H9 (cell line): ENCODE results near the gene PDIA6. TPM values are rescaled to one million over a fixed set of nuclear protein-coding genes. Genes with fewer than 3 reads are reported as not detected.

Source experiments
- DNase-seq: peaks from one replicate; pipeline ENCODE4 v3.0.0-alpha.2; 2017
- H2AFZ ChIP-seq: one replicate; pipeline ENCODE4 v1.6.1; 2013; ENCODE audit warnings: mild to moderate bottlenecking, low read length, control low read depth, moderate library complexity
- H2AK5ac ChIP-seq: 2 replicates; pipeline ENCODE4 v1.6.1; 2013; ENCODE audit warnings: low read length, control low read depth, mixed read lengths; ENCODE audit not compliant: insufficient read length
- H2BK120ac ChIP-seq: one replicate; pipeline ENCODE4 v1.6.1; 2013; ENCODE audit warnings: low read depth, mild to moderate bottlenecking, low read length, control low read depth, inconsistent platforms; ENCODE audit not compliant: poor library complexity, severe bottlenecking
- H2BK12ac ChIP-seq: 2 replicates; pipeline ENCODE4 v1.6.1; 2013; ENCODE audit warnings: low read length, control low read depth, mixed read lengths, low read depth; ENCODE audit not compliant: insufficient read length
- H2BK15ac ChIP-seq: 2 replicates; pipeline ENCODE4 v1.6.1; 2013; ENCODE audit warnings: low read depth, low read length, control low read depth
- H2BK20ac ChIP-seq: one replicate; pipeline ENCODE4 v1.6.1; 2013; ENCODE audit warnings: low read depth, mild to moderate bottlenecking, low read length, control low read depth, inconsistent platforms; ENCODE audit not compliant: poor library complexity, severe bottlenecking
- H2BK5ac ChIP-seq: 2 replicates; pipeline ENCODE4 v1.6.1; 2013; ENCODE audit warnings: low read length, control low read depth, mixed read lengths; ENCODE audit not compliant: insufficient read length
- H3K14ac ChIP-seq: 2 replicates; pipeline ENCODE4 v1.6.1; 2013; ENCODE audit warnings: low read length, control low read depth; ENCODE audit not compliant: insufficient read depth
- H3K18ac ChIP-seq: 2 replicates; pipeline ENCODE4 v1.6.1; 2013; ENCODE audit warnings: low read depth, mild to moderate bottlenecking, mixed read lengths, low read length, control low read depth; ENCODE audit not compliant: insufficient read length
- H3K23ac ChIP-seq: 2 replicates; pipeline ENCODE4 v1.6.1; 2013; ENCODE audit warnings: low read length, control low read depth, mixed read lengths, low read depth; ENCODE audit not compliant: insufficient read length
- H3K23me2 ChIP-seq: 2 replicates; pipeline ENCODE4 v1.6.1; 2013; ENCODE audit warnings: low read depth, mild to moderate bottlenecking, mixed read lengths, low read length, control low read depth; ENCODE audit not compliant: insufficient read length, poor library complexity, severe bottlenecking
- H3K27ac ChIP-seq: 2 replicates; pipeline ENCODE4 v1.5.1; 2013; ENCODE audit warnings: low read length, control low read depth, mixed read lengths, low read depth; ENCODE audit not compliant: insufficient read length
- H3K27me3 ChIP-seq: 2 replicates; pipeline ENCODE4 v1.6.1; 2013; ENCODE audit warnings: low read length, control low read depth, inconsistent platforms; ENCODE audit not compliant: insufficient read depth
- H3K4ac ChIP-seq: 2 replicates; pipeline ENCODE4 v1.6.1; 2013; ENCODE audit warnings: low read depth, mild to moderate bottlenecking, control low read depth, inconsistent platforms, low read length, moderate library complexity
- H3K4me1 ChIP-seq: 2 replicates; pipeline ENCODE4 v1.6.1; 2013; ENCODE audit warnings: low read length, control low read depth, inconsistent platforms; ENCODE audit not compliant: insufficient read depth
- H3K4me2 ChIP-seq: 2 replicates; pipeline ENCODE4 v1.6.1; 2013; ENCODE audit warnings: low read length, control low read depth, mixed read lengths; ENCODE audit not compliant: insufficient read length, insufficient read depth
- H3K56ac ChIP-seq: 2 replicates; pipeline ENCODE4 v1.6.1; 2013; ENCODE audit warnings: low read depth, mild to moderate bottlenecking, mixed read lengths, low read length, control low read depth; ENCODE audit not compliant: insufficient read length
- H3K79me1 ChIP-seq: 2 replicates; pipeline ENCODE4 v1.6.1; 2013; ENCODE audit warnings: low read depth, mild to moderate bottlenecking, moderate library complexity, low read length, control low read depth, inconsistent platforms; ENCODE audit not compliant: insufficient read depth, poor library complexity, severe bottlenecking
- H3K79me2 ChIP-seq: 2 replicates; pipeline ENCODE4 v1.6.1; 2013; ENCODE audit warnings: low read length, control low read depth, inconsistent platforms; ENCODE audit not compliant: insufficient read depth
- H3K9ac ChIP-seq: 2 replicates; pipeline ENCODE4 v1.6.1; 2013; ENCODE audit warnings: low read length, control low read depth, mixed read lengths; ENCODE audit not compliant: insufficient read length; ENCODE audit errors: extremely low read depth
- H3K9me3 ChIP-seq: one replicate; pipeline ENCODE4 v1.6.1; 2013; ENCODE audit warnings: low read depth, low read length, inconsistent platforms; ENCODE audit not compliant: control insufficient read depth
- H3T11ph ChIP-seq: one replicate; pipeline ENCODE4 v1.6.1; 2013; ENCODE audit warnings: mild to moderate bottlenecking, low read length, control low read depth, inconsistent platforms
- H4K20me1 ChIP-seq: one replicate; pipeline ENCODE4 v1.6.1; 2013; ENCODE audit not compliant: control insufficient read depth, insufficient read length, insufficient read depth
- H4K5ac ChIP-seq: 2 replicates; pipeline ENCODE4 v1.6.1; 2013; ENCODE audit warnings: low read depth, mild to moderate bottlenecking, mixed read lengths, low read length, control low read depth; ENCODE audit not compliant: insufficient read length
- H4K8ac ChIP-seq: replicated peaks from 2 replicates; pipeline ENCODE4 v1.6.1; 2013; ENCODE audit warnings: low read length, control low read depth, mixed read lengths, low read depth; ENCODE audit not compliant: insufficient read length
- H4K91ac ChIP-seq: 2 replicates; pipeline ENCODE4 v1.6.1; 2013; ENCODE audit warnings: low read depth, mild to moderate bottlenecking, moderate library complexity, mixed read lengths, low read length, control low read depth; ENCODE audit not compliant: insufficient read length
- H3K27ac Mint-ChIP-seq, 3 experiments: 2 replicates in 2 of 3; 3 replicates in 1 of 3; pipeline ENCODE4 v1.8.0; 2020 to 2021; ENCODE audit warnings: mixed read lengths in 3 of 3, mild to moderate bottlenecking in 1 of 3, moderate library complexity in 1 of 3
- H3K27me3 Mint-ChIP-seq: 2 replicates; pipeline ENCODE4 v1.8.0; 2021; ENCODE audit warnings: low read depth, mild to moderate bottlenecking, moderate library complexity, mixed read lengths
- H3K36me3 Mint-ChIP-seq, 3 experiments: 2 replicates in 2 of 3; 3 replicates in 1 of 3; pipeline ENCODE4 v1.8.0; 2020 to 2021; ENCODE audit warnings: low read depth in 3 of 3, mixed read lengths in 3 of 3; ENCODE audit not compliant: insufficient read depth in 1 of 3
- H3K4me1 Mint-ChIP-seq, 2 experiments: 2 replicates each; pipeline ENCODE4 v1.8.0; 2020; ENCODE audit warnings: mixed read lengths in 2 of 2
- H3K4me3 Mint-ChIP-seq, 2 experiments: 2 replicates in 1 of 2; 3 replicates in 1 of 2; pipeline ENCODE4 v1.8.0; 2020 to 2021; ENCODE audit warnings: mild to moderate bottlenecking in 2 of 2, mixed read lengths in 2 of 2, moderate library complexity in 1 of 2
- H3K9me3 Mint-ChIP-seq, 2 experiments: 2 replicates in 1 of 2; 3 replicates in 1 of 2; pipeline ENCODE4 v1.8.0; 2020; ENCODE audit warnings: mild to moderate bottlenecking in 2 of 2, mixed read lengths in 2 of 2, moderate library complexity in 1 of 2
- CTCF ChIP-seq: fragments of 200-600 bp; sonication (generic); conservative IDR thresholded peaks from 3 replicates; pipeline ENCODE4 v1.8.0; 2021; ENCODE audit warnings: antibody characterized with exemption, mild to moderate bottlenecking
- WGBS: extraction: QIAGEN DNeasy Blood & Tissue Kit; methylation state at CpG from one replicate; pipeline ENCODE4 v1.1.7; 2013; ENCODE audit warnings: missing lambda C conversion rate, low lambda C conversion rate, mixed read lengths; ENCODE audit not compliant: insufficient read length; ENCODE audit errors: extremely low coverage; 5-methylcytosine and 5-hydroxymethylcytosine counted together
- total RNA-seq: library from RNA; stranded (reverse); gene quantifications from 2 replicates; pipeline ENCODE4 v1.2.1, GENCODE V29; 2021

Gene PDIA6
- total RNA-seq, 1 experiment from 2014 or later = 301 TPM

GRCh38 chr2:10755621-10756020 is 57.0 kb downstream of the PDIA6 start:
- H2BK15ac ChIP-seq = no peak overlapping the region
- H2BK5ac ChIP-seq = no peak overlapping the region
- no peaks in the 10 kb centered on the region for H3K9me3 ChIP-seq
- no peak overlapping the region for H4K8ac ChIP-seq
- Mint-ChIP-seq H3K4me3 (no peak overlapping the region), H3K27ac (no peak overlapping the region), H3K9me3 (no peaks in the 10 kb centered on the region), H3K4me1 (peaks cover 0 to 2% of the 10 kb centered on the region in 2 experiments; a peak in 1 of 4 replicates), H3K36me3 (no peaks in the 10 kb centered on the region), H3K27me3 (no peaks in the 10 kb centered on the region; the same call in 1 of the 2 replicates)
- H3K23ac ChIP-seq = no peak overlapping the region
- no CpG with 5 or more reads among the region's 7 CpGs for WGBS
- no peaks in the 10 kb centered on the region for H3K4me1 ChIP-seq
- H3K56ac ChIP-seq = no peak overlapping the region
- no peak overlapping the region for H4K91ac ChIP-seq
- H2BK120ac ChIP-seq = no peak overlapping the region
- no peak overlapping the region for H3K4ac ChIP-seq
- no peak overlapping the region for H3K27ac ChIP-seq
- no peak for DNase-seq
- H3K18ac ChIP-seq = no peak overlapping the region
- H2AFZ ChIP-seq = no peak overlapping the region
- no peak for TF ChIP-seq CTCF
- no peaks in the 10 kb centered on the region for H3K27me3 ChIP-seq
- H3K23me2 ChIP-seq = no peaks in the 10 kb centered on the region
- no peak overlapping the region for H3T11ph ChIP-seq
- no peak overlapping the region for H3K9ac ChIP-seq
- H3K79me1 ChIP-seq = no peaks in the 10 kb centered on the region
- no peak overlapping the region for H2AK5ac ChIP-seq
- H4K5ac ChIP-seq = no peak overlapping the region
- no peak overlapping the region for H3K14ac ChIP-seq
- no peaks in the 10 kb centered on the region for H3K79me2 ChIP-seq
- H2BK20ac ChIP-seq = no peak overlapping the region
- H4K20me1 ChIP-seq = no peaks in the 10 kb centered on the region
- no peak overlapping the region for H2BK12ac ChIP-seq
- H3K4me2 ChIP-seq = no peak overlapping the region
